T-helper 22 cell (primary cell): ENCODE measurements around the gene KLHL2.
A peak's percentile ranks its signal among the peaks of the same experiment; 100 is the strongest.
"Not testable (repeated sequence)": the region's sequence is repeated elsewhere in the genome, so short reads cannot be mapped to it uniquely, and the experiment has no call there.

Experiments
- DNase-seq: peaks from one replicate; pipeline ENCODE4 v3.0.0-alpha.2; 2020; ENCODE audit warnings: low read depth

Gene KLHL2

DNA sequence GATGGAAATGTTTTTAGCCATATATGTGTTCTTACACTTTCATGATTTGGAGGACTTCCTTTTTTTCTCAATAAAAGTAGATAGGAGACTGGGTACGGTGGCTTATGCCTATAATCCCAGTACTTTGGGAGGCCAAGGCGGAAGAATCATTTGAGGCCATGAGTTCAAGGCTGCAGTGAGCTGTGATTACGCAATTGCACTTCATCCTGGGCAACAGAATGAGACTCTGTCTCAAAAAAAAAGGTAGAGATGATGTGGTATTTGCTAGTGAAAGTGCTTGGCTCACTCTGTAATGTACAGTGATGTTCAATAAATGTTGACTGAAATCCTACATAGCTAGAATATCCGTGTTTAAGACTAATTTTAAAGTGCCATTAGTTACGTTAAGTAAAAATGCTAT is 27.4 kb downstream of the KLHL2 start:
- DNase-seq = no peak

DNA sequence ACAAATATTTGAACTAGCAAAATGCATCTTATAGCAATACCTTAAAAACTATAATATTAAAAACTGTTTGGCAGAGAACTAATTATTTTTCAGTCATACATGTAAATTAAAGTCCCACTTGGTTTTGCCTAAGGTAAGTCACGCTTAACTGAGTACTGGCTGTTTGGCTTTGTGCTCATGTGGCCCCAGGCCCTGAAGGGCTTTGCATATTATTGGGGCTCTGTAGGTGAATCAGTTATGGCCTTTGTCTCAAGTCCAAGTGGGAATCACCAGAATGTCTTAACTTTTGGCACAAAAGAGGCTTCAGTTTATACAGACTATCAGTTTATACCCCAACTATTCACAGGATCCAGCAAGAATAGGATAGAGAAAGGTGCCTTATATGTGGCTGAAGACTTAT is 29.5 kb downstream of the KLHL2 start:
- DNase-seq = not testable (repeated sequence)

DNA sequence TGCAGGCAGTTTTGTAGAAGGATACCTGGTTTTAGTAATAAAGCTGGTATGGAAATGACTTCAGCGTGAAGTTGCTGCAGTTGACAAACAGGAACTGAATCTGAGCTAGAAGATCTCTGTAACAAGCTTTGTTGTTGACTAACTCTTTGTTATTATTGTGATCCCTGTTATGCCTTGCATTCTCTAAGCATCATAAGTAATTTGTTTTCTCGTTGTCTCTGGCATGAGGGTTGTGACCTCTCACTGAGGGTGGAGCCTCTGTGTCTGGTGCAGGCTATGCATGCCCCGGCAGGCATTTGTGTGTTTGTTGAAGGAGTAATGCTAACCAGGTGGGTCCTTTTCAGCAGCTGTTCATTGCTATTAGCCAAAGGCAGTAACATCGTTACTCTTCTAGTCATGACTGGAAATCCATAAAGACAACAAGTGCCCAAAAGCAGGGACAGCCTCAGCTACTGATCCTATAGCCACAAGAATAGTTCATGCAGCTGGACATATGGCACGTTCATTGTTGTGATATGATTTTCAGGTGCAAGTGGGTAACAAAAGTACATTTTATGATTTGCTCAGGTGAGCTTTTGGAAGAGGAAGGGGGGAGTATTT is 30.8 kb downstream of the KLHL2 start:
- not testable (repeated sequence) for DNase-seq

DNA sequence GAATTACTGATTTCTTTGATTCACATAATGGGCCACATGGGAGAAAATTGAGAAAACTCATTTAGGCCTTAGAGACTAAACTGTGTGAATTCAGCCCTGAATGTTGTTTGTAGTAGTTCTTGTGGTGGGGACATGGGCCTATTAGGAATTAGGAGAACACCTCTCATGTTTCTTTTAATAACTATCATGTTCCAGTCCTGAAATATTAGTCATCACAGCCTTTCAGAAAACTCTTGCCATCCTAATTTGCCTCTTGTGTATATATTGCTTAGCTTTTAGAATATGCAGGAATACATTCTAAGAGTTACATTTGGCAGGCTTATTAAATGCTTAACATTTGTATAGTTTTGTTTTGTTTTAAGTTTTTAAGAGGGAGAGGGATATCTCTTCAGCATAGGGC is 33.4 kb downstream of the KLHL2 start:
- DNase-seq = not testable (repeated sequence)

DNA sequence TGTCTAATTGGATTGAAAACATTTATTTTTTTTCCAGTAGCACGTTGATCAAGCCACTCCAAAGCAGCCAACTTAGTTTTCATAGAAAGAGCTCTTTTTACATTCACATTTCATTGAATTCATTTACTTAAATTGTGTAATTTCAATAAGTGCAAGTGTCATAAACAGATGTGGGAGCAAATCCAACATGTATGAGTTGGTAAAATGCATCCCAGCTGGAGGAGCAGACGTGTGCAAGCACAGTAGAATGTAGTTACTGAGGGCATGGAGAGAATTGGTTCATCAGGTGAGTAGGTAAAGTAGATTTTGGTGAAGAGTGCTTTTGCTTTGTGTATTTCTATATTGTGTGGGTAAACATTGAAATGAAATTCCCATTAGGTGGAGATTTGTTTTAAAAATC is 36.8 kb downstream of the KLHL2 start:
- not testable (repeated sequence) for DNase-seq

DNA sequence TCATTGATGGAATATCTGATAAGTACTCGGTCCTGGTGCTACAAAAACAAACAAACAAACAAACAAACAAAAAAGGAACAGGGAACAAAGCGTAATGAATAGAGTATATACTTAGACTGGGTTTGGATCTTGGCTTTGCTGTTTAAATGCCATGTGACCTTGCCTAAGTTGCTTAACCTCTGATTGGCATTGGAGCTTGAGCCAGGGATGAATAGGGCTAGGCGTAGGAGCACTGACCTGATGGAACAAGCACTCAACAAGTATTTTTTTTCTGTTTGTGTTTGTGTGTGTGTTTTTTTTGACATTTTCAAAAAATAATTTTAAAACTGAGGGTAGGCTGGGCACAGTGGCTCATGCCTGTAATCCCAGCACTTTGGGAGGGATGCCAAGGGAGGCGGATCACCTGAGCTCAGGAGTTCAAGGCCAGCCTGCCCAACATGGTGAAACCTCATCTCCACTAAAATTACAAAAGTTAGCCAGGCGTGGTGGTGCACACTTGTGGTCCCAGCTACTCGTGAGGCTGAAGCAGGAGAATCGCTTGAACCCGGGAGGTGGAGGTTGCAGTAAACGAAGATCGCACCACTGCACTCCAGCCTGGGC is 37.3 kb downstream of the KLHL2 start:
- DNase-seq = not testable (repeated sequence)

DNA sequence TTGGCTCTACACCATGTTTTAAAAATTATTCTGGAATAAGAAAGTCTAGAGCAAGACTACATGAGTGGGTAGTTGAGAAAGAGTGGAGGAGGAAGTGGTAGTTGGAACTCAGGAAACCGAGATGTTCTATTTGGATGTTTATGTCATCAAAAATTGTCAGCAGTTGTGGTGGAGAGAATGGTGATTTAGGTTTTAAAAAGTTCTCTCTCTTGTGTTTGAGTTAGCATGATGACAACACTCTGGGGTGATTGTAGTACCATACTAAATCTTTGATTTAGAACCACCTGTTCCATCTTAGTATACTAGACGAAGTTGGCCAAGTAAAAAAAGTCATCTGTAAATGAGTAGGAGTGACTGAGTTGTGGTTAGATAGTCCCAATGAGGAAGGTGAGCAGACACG is 40.7 kb downstream of the KLHL2 start:
- DNase-seq = no peak

DNA sequence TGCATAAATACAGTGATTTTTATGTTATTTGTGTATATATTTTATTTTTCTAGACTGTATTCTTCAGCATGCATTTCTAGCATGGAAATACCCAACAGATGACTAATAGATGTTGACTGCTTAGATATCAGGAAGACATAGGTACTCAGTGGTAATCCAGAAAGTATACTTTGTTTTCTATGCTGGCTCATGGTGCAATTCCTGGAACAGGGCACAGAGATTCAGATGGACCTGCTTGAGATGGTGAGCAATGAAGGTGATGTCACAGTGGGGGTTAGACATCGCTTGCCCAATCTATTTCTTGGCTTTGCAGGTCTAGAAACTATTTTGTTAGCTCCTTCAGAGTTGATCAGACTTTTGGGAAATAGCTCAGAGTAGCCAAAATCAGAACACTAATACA is 41.5 kb downstream of the KLHL2 start:
- not testable (repeated sequence) for DNase-seq

DNA sequence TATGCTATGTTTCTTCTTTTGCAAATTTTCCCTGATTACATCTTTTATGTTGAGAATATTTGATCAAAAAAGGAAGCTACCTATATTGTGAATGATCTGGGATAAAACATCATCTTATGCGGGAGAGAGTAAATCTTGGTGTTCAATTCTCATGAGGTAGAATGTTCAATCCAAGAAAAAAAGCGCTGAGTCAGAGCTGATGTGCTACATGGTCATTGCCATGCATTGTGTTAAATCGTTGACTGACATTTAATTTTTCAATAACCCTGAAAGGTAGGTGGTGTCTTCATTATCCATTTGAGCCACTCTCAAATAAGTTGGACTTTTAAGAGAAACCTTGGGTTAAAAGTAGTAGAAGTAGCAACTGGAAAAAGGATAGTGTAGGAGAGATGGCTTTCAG is 47.4 kb downstream of the KLHL2 start:
- DNase-seq = not testable (repeated sequence)

DNA sequence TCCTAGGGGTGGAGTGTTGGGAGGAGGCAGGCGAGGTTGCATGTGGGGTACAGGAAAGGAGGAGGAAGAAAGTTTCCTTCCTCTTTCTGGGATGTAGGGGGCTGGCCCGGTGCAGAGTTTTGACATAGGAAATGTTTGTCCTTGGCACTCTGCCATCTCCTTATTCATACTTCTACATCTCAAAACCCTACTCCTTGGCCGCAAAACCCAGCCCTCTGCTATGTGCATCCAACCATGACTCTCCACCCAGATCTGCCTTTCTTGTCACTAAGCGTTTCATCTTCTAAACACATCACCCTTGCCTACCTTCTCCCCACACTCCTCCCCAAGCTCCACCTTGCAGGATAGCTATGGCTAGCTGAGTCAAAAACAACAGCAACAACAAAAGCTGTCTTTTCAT is 48.1 kb downstream of the KLHL2 start:
- peak; percentile 3 for DNase-seq

DNA sequence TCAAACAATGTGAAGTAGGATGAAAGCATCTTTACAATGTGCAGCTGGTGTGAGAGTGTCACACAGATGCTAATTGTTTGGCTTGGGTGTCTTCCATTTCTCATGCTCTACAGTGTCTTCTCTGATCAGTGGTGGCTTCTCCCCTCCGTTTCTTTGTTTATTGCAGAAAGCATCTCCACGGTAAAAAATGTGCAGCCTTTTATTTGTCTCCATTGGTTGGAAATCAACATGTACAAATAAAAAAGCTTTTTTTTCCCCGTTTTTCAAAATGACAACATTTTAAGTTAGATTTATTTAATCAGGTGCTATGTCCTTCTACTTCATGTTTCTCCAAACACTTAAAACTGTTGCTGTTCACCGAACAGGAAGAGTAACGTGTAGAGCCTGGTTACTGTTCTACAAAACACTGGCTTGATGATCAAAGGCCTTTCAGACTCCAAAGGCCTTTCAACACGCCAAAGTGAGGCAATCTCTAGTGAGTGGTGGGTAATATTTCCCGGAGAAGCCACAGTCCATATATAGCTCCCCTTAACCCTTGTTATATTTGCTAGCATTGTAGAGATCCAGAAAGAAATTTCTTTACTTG is 48.8 kb downstream of the KLHL2 start:
- DNase-seq = not testable (repeated sequence)

DNA sequence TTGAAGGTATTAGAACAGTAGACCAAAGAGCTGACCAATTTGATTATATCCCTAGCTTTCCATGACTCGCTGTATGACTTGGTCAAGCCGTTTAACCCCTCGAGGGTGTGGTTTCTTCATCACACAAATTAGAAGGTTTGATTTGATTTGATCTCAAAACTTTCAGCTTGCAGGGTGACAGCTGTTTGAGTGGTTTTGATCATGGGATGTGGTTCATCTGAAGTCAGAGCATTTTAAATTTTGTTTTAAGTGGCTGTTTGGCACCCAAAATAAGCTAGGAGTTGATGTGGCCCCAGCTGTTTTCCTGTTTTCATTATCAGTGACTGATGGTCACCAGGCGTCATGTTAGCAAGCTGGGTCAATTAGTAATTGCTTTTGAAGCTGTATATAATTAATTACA is 52.4 kb downstream of the KLHL2 start:
- DNase-seq = peak; percentile 2

DNA sequence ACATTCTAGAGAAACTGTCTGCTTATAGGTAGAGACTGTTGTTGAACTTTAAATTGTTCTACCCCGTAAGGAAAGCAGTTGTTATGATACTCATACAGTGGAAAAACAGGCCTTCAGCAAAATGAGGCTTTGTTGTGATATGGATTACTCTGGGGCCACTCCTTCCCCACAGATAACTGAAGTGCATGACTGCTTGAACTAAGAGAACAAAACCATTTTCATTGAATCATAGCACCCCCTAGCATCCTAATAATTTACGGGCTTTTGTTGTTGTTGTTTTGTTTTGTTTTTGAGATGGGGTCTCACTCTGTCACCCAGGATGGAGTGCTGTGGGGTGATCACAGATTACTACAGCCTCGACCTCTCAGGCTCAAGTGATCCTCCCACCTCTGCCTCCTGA is 54.9 kb downstream of the KLHL2 start:
- not testable (repeated sequence) for DNase-seq

DNA sequence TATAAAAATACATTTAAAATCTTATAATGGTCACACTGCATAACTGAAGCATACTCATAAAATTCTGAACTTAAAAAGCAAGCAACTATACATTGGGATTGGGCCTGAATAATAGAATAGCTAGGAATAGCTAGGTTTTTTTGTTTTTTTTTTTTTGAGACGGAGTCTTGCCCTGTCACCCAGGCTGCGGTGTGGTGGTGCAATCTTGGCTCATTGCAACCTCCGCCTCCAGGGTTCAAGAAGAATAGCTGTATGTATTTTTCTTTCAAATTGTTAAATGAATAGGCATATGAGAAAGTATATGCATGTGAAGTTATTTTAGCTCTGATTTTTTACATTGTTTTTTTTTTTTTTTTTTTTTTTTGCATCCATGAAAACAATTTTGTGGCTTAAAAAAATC is 56.1 kb downstream of the KLHL2 start:
- DNase-seq = not testable (repeated sequence)

DNA sequence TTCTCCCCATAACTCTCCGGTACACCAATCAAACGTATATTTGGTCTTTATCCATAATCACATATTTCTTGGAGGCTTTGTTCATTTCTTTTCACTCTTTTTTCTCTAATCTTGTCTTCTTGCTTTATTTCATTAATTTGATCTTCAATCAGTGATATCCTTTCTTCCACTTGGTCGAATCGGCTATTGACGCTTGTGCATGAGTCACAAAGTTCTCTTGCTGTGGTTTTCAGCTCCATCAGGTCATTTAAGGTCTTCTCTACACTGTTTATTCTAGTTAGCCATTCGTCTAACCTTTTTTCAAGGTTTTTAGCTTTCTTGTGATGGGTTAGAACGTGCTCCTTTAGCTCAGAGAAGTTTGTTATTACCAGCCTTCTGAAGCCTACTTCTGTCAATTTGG is 62.6 kb downstream of the KLHL2 start:
- DNase-seq = not testable (repeated sequence)

DNA sequence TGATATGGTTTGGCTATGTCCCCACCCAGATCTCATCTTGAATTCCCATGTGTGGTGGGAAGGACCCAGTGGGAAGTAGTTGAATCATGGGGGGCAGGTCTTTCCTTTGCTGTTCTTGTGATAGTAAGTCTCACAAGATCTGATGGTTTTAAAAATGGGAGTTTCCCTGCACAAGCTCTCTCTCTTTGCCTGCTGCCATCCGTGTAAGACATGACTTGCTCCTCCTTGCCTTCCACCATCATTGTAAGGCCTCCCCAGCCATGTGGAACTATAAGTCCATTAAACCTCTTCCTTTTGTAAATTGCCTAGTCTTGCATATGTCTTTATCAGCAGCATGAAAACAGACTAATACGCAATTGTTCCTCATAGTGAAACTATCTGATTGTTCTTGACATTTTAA is 66.1 kb downstream of the KLHL2 start:
- DNase-seq = not testable (repeated sequence)

DNA sequence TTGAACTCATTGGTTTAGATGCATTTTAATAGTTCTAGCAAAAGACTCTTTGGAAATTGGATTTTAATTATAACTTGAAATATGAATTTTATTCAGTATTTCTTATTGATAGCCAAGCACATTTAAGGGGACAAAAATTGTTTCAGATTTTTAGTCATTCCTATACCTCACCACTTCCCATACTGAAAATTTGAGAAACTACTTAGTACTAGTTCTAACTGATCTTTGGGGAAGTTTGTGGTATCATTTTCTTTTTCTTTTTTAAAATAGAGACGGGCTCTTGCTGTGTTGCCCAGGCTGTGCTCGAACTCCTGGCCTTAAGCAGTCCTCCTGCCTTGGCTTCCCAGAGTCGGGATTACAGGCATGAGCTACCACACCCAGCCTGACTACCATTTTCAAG is 68.0 kb downstream of the KLHL2 start:
- not testable (repeated sequence) for DNase-seq

DNA sequence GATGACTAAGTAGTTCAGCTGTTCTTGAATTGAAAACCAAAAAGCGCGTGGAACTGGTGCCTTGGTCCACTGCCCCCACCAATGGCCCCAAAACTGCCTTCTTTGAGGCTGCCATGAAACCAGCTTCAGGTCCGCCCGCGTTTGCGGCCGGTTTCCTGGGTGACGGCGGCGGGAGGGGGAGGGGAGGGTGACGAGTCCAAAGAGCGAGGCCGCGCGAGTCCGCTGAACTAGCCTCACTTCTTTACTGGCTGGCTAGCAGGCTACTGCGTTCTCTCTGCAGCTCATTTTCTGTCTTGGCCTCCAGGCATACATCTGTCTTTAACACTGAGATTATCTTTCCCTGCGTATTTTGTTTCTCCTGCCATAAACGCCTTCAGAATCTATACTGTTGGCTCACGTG is 72.2 kb downstream of the KLHL2 start:
- DNase-seq = not testable (repeated sequence)

DNA sequence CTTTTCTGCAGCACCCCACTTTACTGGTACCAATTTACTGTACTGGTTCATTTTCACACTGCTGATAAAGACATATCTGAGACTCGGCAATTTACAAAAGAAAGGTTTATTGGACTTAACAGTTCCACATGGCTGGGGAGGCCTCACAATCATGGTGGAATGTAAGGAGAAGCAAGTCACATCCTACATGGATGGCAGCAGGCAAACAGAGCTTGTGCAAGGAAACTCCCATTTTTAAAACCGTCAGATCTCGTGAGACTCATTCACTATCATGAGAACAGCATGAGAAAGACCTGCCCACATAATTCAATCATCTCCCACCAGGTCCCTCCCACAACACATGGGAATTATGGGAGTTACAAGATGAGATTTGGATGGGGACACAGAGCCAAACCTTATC is 77.3 kb downstream of the KLHL2 start:
- not testable (repeated sequence) for DNase-seq

DNA sequence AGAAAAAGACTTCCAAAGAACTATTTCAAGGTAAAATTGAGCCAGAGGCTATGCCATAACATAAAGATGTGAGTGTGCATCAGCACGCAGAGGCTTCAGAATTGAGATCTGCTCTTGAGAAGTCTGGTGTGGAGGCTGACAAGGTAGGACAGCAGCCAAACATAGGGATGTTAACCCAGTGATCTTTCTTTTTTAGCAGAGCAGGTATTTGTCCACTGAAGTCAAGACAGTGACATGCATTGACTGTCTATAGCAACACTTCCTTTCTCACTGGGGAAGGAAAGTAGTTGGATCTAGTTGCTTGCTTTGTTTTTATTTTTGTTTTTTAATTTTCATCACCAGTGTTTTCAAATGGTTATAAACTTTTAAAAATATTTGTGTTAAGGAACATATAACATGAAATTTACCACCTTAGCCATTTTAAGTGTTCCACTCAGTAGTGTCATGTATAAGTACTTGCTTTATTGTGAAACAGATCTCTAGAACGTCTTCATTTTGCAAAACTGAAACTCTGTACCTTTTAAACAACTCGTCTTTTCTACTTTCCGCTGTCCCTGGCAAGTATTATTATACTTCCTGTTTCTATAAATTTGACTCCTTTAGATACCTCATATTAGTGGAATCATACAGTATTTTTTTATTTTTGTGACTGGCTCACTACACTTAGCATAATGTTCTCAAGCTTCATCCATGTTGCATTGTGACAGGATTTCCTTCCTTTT is 79.4 kb downstream of the KLHL2 start:
- not testable (repeated sequence) for DNase-seq

DNA sequence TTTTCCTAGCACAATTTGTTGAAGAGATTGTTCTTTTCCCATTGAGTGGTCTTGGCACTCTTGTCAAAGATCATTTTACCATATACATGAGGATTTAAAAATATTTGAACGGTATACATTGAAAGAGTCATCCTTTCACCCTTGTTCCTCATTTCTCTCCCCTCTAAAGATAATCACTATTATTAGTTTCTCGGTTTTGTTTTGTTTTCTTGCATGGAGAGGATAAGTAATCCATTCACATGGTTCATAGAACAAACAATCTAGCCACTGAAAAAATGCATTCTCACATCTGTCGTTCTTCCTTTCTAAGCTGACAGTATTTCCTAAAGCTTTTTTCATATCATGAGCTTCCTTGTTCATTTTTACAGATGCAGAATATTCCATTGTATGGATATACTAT is 80.9 kb downstream of the KLHL2 start:
- DNase-seq = no peak

DNA sequence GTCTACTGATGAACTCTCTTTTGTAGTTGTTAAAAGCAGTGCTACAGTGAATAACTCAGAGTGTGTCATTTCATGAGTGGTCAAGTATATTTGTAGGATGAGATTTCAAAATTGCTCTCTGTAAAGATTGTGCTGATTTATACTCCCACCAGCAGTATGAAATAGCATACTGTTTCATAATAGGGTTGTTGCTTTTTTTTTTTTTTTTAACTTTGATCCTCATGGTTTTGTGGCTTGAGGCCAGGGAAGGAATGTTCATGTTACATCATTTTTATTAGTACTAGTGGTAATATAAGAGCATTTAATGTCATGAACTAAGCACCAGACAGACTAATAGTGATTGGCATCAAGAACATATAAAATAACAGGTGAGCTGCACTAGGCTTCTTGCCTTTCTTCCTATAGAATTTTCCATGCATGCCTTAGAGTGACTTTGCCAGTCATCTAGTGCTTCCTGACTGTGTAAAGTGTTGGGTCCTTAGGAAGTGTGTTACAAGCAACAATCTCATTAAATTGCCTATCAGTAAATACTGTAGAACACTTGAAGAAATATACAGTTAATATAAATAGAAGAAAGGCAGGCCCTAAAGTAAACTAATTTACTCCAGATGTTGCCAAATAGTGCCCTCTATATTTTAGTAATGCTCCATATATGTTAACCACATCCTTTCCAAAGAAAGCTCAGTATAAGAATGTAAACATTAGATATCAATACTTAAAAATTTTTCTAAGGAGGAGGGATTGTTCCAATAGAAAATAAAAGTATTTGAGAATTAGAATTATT is 81.5 kb downstream of the KLHL2 start:
- DNase-seq = no peak
